GM19099 (cell line): ENCODE data around the gene ZNF608.

Experiments
- POLR2A ChIP-seq: IDR thresholded peaks from 3 replicates; pipeline ENCODE4 v1.6.1; 2011; ENCODE audit warnings: low read depth; ENCODE audit not compliant: insufficient read length; ENCODE audit errors: extremely low read depth

ZNF608 gene

DNA sequence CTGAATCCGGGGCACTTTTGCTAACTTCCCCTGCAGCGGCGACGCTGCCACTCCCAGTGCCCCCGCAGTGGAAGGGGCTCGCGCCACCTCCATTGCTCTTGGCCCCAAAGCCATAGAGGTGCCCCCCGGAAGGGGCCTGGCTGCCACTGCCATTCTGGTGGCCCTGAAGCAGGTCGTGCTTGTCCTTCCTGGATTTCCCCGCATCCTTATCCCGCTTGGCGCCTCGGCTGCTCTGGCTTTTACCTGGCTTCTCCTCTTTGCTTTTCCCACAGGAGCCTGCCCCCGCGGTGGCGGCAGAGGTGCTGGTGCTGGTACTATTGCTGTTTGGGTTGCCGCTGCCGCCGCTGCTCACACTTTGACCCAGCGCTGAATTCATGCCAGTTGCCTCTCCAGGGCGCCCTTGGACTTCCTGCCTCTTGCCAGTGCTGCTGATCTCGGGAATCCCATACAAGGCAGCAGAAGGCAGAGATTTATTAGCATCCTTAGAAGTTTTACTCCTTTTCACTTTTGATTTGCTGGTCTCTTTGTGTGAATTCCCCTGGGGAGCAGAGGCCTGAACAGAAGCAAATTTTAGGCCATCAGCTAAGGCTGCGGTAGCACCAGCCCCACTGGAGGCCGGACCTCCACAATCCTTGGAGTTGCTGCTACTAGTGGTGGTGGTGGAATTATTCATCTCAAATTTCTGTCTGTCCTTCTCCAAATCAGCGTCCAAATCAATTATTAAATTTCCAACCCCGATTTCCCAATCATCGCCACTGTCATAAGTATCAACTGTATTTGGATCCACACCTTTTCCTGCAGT is 2.1 kb downstream of the ZNF608 start:
- TF ChIP-seq POLR2A: no peak

DNA sequence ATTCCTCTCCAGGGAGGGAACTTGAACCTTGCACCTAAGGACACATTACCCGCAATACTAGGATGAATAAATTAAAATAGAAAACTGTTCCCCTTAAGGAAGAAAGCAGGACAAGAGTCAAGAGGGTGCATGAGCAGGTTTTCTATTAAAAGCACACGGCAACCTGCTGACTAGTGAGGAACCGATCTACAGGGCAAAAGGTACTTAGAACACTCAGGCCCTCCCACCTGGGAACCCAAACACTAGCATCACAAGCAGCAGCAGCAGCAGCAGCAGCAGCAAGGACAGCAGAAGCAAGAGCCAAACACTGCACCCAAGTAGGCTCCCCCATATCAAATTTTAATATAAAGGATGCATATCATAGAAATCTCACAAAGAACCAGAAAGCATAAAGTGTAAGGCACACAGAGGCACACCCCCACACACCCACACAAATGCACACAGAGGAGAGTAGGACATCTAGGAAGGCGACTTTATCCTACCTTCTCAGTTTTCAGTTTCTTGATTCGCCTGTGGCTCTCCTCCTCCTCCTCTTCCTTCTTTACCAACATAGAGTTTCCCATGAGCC is 2.8 kb downstream of the ZNF608 start:
- TF ChIP-seq POLR2A: no peak

DNA sequence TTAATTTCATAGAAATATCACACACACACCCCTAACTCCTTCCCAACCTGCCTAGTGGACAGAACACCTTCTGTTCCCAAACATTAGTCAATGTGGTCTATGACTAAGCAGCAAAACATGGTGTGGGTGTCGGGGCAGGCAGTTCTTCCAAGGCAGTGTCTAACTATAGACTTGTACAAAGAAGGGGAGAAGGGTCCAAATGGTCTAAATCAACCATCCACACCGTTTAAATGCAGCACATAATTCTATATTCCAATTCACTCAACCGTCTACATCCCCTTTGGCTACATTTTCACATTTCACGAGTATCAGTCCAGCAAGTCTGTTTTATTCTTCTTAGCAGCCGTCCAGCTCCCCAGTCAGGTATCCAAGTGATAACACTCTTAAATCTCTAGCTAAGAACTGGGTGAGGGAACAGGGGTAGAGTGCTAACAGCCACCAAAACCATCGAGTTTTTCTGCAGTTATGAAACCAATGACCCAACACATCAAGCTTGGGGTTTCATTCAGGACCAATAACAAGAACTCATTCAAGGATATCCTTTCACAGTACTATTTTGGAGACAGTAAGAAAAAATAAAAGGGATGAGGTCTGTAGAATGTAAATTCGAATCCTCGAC is 3.3 kb downstream of the ZNF608 start:
- TF ChIP-seq POLR2A: no peak

DNA sequence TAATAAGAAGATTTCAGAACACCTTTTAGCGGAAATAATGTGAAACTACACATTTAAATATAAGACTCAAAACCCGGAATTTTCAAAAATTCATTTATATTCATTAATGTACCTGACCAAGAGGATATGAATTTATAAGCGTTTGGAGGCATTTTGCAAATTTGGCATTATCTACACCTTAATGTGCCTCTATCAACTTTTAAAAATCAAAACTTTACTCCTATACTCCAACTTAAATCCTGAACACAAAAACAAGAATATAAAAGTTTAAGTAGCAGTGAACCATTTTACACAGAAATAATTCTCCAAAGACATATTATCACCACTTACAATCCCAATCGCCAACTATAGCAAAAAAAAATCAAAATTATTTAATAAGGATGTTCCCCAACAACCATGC is 3.9 kb downstream of the ZNF608 start:
- no peak for TF ChIP-seq POLR2A

DNA sequence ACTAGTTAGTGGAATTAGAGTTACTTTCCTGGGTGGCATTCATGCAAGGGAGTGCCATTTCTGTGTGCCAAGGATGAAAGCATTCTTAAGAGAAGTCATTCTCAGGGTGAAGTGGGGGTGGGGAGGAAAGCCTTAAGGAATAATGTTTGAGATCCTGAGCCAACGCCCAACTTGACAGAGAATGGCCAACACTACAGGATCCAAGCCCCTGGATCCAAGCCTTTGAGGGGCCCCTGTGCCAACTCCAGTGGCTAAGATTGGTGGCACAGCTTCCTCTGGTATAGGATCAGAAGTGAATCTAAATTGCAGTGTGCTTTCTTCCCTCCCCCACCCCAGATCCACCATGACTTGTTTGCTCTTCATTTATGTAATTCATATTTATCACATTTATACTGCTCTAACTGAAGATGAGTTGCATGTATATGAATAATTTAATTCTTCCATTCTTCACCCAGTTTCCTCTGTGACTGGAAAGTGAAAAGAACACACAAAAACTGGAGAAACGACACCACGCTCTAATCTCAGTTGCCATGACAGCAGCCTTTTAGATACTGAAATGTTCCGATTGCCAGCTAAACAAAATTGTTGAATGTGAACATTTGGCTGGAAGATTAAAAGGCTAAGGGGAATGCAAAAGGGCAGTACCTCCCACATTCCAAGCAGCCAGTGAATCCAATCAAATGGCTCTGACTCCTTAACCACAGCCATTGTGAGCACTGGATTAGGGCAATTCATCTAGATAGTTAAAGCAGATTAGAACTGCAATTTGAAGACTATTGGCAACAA is 4.5 kb downstream of the ZNF608 start:
- TF ChIP-seq POLR2A: no peak

DNA sequence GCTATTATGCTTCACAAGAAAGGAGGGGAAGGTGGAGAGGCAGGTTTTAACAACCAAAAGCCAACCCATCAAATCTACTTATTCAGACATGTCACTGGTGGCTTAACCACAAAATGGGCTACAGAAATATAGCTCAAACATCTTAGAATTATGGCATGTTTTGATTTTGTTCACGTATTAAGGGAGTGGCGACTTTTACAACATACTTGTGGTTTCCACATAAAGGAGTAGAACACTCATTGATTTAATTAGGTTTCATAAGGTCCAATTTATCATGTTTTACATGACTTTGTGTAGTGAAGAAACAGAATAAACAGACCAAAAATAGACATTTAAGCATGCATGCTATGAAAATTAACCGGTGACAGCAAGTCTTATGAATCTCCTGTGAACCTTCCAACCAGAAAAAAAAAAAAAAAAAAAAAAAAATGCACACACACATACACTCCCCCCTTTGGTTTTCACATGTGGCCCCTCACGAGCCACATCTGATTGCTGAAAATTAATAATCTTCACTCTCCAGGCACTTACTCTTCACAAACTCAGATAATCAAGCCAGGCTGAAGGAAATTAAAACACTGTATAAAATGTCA is 5.4 kb downstream of the ZNF608 start:
- TF ChIP-seq POLR2A: no peak

DNA sequence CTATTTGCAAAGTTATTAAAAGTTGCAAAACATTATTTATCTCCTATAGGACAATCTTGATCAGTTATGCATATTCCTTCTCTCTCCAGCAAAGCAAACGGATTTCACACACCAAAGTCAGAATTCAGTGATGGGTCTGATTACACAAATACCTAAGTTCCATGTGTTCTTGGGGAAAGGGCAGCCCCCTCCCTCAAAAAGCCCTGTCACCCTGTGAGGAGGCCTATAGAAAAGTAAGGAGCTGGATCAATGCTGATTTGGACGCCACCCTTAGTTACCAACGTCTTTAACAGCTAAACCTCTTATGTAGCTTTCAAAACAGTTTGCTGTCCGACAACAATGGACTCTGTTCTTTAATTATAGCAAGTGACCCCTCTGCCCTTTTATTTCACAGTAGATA is 6.4 kb downstream of the ZNF608 start:
- no peak for TF ChIP-seq POLR2A

DNA sequence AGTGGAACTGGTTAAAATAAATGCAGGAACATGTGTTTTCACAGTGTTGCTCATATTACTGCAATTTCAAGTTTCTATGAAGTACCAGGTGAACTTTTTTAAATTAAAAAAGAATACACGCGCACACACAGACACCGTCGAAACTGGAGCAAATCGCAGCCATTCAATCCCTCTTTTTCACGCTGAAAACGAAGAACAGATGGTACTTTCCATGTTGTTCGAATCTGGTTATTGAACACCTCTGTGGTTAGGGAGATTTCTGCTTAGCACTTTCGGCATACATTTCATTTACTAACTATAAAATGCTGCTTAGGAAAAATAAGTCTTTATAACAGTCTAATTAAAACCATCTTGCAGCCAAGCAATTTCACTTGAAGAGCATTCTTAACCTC is 6.8 kb downstream of the ZNF608 start:
- TF ChIP-seq POLR2A: no peak

DNA sequence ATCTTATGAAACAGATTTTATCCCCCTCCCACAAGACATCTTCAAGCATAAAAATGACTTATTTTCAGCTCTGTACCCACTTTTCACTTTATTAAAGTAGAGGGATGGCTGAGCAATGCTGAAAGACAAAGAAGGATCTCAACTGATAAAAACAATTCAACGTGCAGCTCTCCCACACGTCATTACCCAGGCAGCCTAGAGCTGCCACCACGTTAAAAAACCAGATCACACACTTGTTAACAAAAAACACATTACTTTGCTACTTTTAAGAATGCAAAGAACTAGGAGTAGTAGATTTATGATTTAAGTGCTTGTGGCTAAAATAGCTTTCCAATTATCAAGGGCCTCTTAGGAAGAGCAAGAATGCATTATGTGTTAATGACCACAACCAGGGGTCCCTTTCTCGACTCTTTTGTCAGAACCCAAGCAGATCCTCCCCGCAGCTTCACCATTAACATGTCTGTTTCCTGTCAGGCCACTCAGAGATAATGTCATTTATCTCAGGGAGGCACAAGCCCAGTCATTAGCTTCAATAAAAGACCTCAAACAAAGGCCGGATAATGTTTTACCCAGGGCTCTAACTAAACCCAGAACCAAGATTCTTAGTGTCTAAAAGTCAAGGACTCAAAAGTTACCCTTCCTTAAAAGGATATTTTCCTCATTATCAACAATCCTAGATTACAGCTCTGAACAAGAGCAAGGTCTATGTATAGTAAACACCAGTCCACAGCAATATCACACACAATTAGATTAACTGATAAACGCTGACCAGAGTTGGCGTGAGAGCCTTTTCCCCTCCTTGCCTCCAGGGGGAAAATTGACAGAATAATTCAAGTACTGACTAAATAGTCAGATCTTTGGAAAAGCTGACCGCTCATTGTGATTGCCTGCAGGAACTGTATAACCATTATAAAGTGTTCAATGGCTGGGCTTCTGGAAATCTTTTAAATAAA is 7.5 kb downstream of the ZNF608 start:
- TF ChIP-seq POLR2A: no peak

DNA sequence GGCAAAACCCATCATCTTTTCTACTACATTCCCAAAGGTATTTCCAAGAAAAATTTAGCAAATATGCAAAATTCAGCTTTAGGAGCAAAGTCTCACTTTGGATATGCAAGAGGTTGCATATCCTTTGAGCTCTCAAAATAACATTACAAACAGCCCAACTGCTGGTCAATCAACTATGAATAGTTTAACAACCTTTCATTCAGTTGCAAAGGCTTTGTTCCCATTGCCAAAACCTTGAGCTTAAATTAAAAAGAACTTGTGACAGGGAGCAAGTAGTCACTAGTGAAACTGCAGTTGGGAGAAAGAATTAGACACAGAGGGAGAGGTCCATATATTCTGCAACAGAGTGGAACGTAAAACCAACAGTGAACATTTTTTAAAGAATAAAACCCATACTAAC is 8.8 kb downstream of the ZNF608 start:
- TF ChIP-seq POLR2A: no peak

DNA sequence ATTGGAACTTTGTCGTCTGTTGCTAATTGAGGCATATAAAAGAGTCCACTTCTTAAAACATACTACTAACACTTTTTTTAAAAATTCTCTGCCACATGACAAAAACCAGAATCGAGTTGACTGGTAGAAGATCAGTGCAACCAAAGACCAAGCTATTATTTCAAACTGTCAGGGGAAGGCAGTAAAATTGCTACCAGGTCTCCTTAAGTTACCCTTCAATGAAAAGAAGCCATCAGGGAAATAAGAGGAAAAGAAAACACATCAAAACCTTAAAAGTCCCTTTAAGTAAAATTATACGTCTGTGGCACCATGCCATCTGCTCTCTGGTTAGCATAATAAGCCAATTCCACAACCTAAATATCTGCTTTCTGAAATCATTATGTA is 9.6 kb downstream of the ZNF608 start:
- no peak for TF ChIP-seq POLR2A

DNA sequence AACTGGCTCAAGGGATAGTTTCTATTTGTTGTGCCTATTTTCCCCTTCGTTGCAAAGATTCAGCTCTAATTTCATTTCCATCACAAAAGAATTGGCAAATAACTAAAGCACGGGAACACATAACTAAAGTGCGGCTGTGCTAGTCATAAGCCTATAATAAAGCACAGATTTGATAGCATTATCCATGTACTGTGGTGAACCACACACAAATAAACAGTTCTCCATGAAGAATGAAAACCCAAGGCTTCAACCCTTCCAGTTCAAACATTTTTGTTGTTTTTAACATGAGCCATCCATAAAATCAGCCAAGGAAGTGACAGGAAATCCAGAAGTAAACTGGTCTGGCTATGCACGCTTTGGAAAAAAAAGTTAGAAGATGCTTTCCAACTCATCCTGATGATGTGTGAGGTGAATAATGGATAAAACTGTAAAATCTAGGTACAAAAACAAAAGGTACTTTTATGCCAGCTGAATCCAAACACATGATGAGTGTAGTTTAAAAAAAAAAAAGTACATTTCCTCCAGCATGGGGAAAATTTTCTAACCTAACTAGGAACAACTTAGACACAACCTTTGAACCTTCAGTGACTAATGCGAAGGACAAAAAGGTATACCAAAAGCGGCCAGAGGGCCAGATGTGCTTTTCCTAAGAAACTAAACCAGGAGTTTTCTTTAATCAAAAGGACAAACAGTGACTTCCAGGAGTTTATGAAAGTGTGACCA is 10.2 kb downstream of the ZNF608 start:
- no peak for TF ChIP-seq POLR2A

DNA sequence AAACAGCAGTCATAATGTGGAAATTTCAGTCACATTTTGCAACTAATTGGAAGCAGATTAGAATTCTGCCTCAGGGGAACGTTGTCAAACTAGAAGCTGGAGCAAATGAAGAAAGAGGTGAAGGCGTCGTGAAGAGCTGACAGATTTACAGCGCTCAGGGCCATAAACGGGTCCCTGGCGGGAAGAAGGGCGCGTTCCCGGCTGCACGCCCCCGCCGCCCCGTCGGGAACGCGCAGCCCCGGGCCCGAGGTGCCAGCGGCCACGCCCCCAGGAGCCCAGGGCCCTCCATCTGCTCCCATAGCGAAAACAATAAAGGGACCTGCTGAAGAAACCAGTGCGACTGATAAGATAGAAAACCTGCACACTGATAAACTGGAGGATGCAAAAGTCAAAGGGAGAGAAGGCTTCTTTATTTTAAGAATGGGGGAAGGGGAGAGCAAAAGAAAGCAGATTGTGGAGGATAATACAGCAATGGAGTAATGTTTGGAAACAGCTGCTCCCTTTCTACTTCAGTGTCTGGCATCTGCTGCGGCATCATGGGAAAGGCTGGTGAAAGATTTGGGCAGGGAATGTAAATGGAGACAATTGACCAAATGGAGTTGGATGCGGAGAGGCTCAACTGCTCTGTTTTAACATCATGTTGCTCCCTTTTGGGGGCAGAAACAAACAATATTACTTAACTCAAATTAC is 11.1 kb downstream of the ZNF608 start:
- TF ChIP-seq POLR2A: no peak

DNA sequence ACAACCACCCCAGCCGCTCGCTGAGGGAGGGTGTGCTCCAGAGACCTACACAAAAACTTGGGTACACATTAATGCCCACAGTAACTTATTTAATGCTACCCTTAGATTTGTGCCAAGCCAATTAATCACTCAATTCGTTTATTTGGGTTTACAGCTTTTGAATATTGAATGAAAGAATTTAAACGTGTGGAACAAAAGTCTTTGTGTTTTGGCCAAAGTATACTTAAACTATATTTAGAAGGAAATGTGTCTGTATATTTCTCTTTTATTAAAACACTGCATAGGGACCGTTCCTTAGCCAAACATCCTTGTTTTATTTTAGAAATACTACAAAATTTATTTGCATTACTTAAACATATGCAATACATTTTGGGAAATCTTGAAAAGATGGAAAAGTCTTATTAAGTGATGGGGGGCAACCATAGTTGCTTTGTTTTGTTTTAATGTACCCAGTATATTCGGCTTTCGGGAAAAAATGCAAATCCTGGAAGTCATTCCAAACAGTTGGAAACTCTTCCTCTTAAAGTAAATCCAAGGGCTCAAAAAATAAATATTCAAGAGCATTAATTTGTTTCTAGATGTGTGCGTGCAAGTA is 11.8 kb downstream of the ZNF608 start:
- no peak for TF ChIP-seq POLR2A
